GM18868 (cell line): ENCODE results near the gene KCNMA1.
A peak's percentile ranks its signal among the peaks of the same experiment; 100 is the strongest.
"Not testable (repeated sequence)": the region's sequence is repeated elsewhere in the genome, so short reads cannot be mapped to it uniquely, and the experiment has no call there.

Experiments used
- ATAC-seq: cut with Tn5 transposase; IDR thresholded peaks from one replicate; pipeline ENCODE4 v1.9.1; 2021; ENCODE audit warnings: mild to moderate bottlenecking, moderate library complexity; ENCODE audit not compliant: unreplicated experiment

Gene KCNMA1

GRCh38 chr10:77664696-77665095, 27.1 kb upstream of the KCNMA1 start:
- ATAC-seq, result no peak

GRCh38 chr10:77664008-77664407, 26.4 kb upstream of the KCNMA1 start:
- no peak for ATAC-seq

- no peak for ATAC-seq
These were observed 24.1 kb upstream of the KCNMA1 start for GRCh38 chr10:77661674-77662073.

GRCh38 chr10:77661100-77661499, 23.5 kb upstream of the KCNMA1 start:
- ATAC-seq, result no peak

- ATAC-seq, result not testable (repeated sequence)
These were observed 21.6 kb upstream of the KCNMA1 start for GRCh38 chr10:77659046-77659670.

- no peak for ATAC-seq
These were observed 15.6 kb upstream of the KCNMA1 start for GRCh38 chr10:77653210-77653609.

- ATAC-seq, result peak; percentile 53
These were observed 12.0 kb upstream of the KCNMA1 start for GRCh38 chr10:77649333-77650331.

GRCh38 chr10:77648472-77648871, 10.9 kb upstream of the KCNMA1 start:
- ATAC-seq, result no peak

GRCh38 chr10:77647543-77648293, 10.1 kb upstream of the KCNMA1 start:
- peak; percentile 47 for ATAC-seq

- no peak for ATAC-seq
These were observed 7.1 kb upstream of the KCNMA1 start for GRCh38 chr10:77644557-77645243.

GRCh38 chr10:77643795-77644468, 6.3 kb upstream of the KCNMA1 start:
- ATAC-seq, result peak; percentile 41

GRCh38 chr10:77641788-77642397, 4.3 kb upstream of the KCNMA1 start:
- no peak for ATAC-seq

- no peak for ATAC-seq
These were observed 3.7 kb upstream of the KCNMA1 start for GRCh38 chr10:77641344-77641743.

- no peak for ATAC-seq
These were observed 2.6 kb upstream of the KCNMA1 start for GRCh38 chr10:77640167-77640566.

GRCh38 chr10:77639756-77640155, 2.1 kb upstream of the KCNMA1 start:
- no peak for ATAC-seq

GRCh38 chr10:77638321-77639101, 903 bp upstream of the KCNMA1 start:
- ATAC-seq, result peak; percentile 32

GRCh38 chr10:77636967-77637531, 559 bp downstream of the KCNMA1 start:
- no peak for ATAC-seq

GRCh38 chr10:77636282-77636966, 1.2 kb downstream of the KCNMA1 start:
- no peak for ATAC-seq
